HepG2 (cell line): ENCODE data around the gene PML. TPM values are rescaled to one million over a fixed set of nuclear protein-coding genes. Genes with fewer than 3 reads are reported as not detected.

ENCODE experiments used
- ATAC-seq: fragments of 200-7000 bp; cut with Tn5 transposase; 3 replicates; pipeline ENCODE4 v1.9.1; 2020; ENCODE audit warnings: mild to moderate bottlenecking, moderate library complexity
- BruUV-seq: library from RNA; stranded (reverse); fragments of 400-500 nt; replicated peaks from 2 replicates; lab custom pipeline; 2021; lab: Mats Ljungman, UMichigan
- CTCF ChIA-PET: fragments of 300-600 bp; formaldehyde crosslinking; extraction: SDS; loops from one replicate; lab custom pipeline; 2021; ENCODE audit warnings: low total read pairs, inconsistent platforms, low intra/inter-chr PET ratio; lab: Yijun Ruan, JAX
- POLR2A ChIA-PET: fragments of 350-600 bp; sonication (Branson Sonifier 250); formaldehyde crosslinking; loops from one replicate; lab custom pipeline; 2020; ENCODE audit warnings: antibody characterized with exemption, inconsistent platforms; lab: Yijun Ruan, JAX
- DNase-seq: peaks from one replicate; pipeline ENCODE4 v3.0.0-alpha.2; 2015; ENCODE audit warnings: low spot score
- FAIRE-seq: peaks from 3 replicates; lab custom pipeline; 2011; peaks lifted over from hg19 to GRCh38; lab: Jason Lieb, UNC
- H2AFZ ChIP-seq: one replicate; pipeline ENCODE4 v1.6.1; 2011; ENCODE audit warnings: low read length, inconsistent platforms
- H3K27ac ChIP-seq: fragments of 300-600 bp; 3 replicates; pipeline ENCODE4 v1.8.0; 2011; ENCODE audit warnings: mixed run types, mild to moderate bottlenecking, mixed read lengths, low read length, inconsistent platforms; ENCODE audit not compliant: insufficient read depth; ENCODE audit errors: extremely low read length
- H3K27me3 ChIP-seq, 2 experiments: fragments of 200-600 bp in 1 of 2; 2 replicates in 1 of 2; 3 replicates in 1 of 2; pipeline versions ENCODE4 v1.6.0 to v1.8.0; 2011; ENCODE audit warnings: low read length in 2 of 2, mild to moderate bottlenecking in 2 of 2, moderate library complexity in 2 of 2, inconsistent platforms in 1 of 2; ENCODE audit not compliant: insufficient read depth in 2 of 2, control insufficient read depth in 1 of 2
- H3K36me3 ChIP-seq, 2 experiments: fragments of 200-600 bp in 1 of 2; replicated peaks in 1 of 2; 2 replicates in 1 of 2; 3 replicates in 1 of 2; pipeline versions ENCODE4 v1.5.1 to v1.8.0; 2011; ENCODE audit warnings: low read length in 2 of 2, inconsistent platforms in 1 of 2; ENCODE audit not compliant: insufficient read depth in 2 of 2, control insufficient read depth in 1 of 2
- H3K4me1 ChIP-seq: 2 replicates; pipeline ENCODE4 v1.5.1; 2012; ENCODE audit warnings: low read length, inconsistent platforms; ENCODE audit not compliant: insufficient read depth
- H3K4me2 ChIP-seq: 2 replicates; pipeline ENCODE4 v1.6.0; 2011; ENCODE audit warnings: low read depth, low read length, inconsistent platforms
- H3K4me3 ChIP-seq, 3 experiments: fragments of 200-600 bp in 1 of 3; sonication (generic), shearing (Covaris generic) in 1 of 3; replicated peaks in 1 of 3; 2 replicates each; pipeline ENCODE4 v1.5.1; 2011 to 2016; ENCODE audit warnings: low read length in 3 of 3, inconsistent platforms in 2 of 3, low read depth in 2 of 3, mild to moderate bottlenecking in 2 of 3, control low read depth in 1 of 3, mixed read lengths in 1 of 3; ENCODE audit not compliant: insufficient read depth in 1 of 3
- H3K79me2 ChIP-seq: one replicate; pipeline ENCODE4 v1.6.1; 2011; ENCODE audit warnings: low read length, inconsistent platforms; ENCODE audit not compliant: insufficient read depth
- H3K9ac ChIP-seq: 2 replicates; pipeline ENCODE4 v1.6.0; 2011; ENCODE audit warnings: mild to moderate bottlenecking, low read depth, low read length, inconsistent platforms; ENCODE audit not compliant: insufficient read depth
- H3K9me3 ChIP-seq: 2 replicates; pipeline ENCODE4 v1.5.1; 2012; ENCODE audit warnings: mild to moderate bottlenecking, low read length
- H4K20me1 ChIP-seq: 2 replicates; pipeline ENCODE4 v1.6.0; 2011; ENCODE audit warnings: inconsistent platforms, mild to moderate bottlenecking, low read length, moderate library complexity; ENCODE audit not compliant: insufficient read depth
- CENPT ChIP-seq: sonication (generic); formaldehyde crosslinking; IDR thresholded peaks from 2 replicates; pipeline ENCODE4 v1.8.0; 2022; ENCODE audit warnings: low read depth, mild to moderate bottlenecking, moderate library complexity, missing genetic modification reagents
- EED ChIP-seq: sonication (generic); formaldehyde crosslinking; IDR thresholded peaks from 2 replicates; pipeline ENCODE4 v1.5.0; 2020; ENCODE audit warnings: mild to moderate bottlenecking, missing genetic modification reagents
- FOXP1 ChIP-seq, 2 experiments: fragments of 450-650 bp in 1 of 2; IDR thresholded peaks; 2 replicates each; pipeline ENCODE4 v1.6.1; 2017 to 2018; ENCODE audit warnings: antibody characterized with exemption in 1 of 2
- HDAC6 ChIP-seq: fragments of 200-600 bp; sonication (generic); IDR thresholded peaks from 2 replicates; pipeline ENCODE4 v1.7.0; 2017; ENCODE audit warnings: mild to moderate bottlenecking, antibody characterized with exemption, low read length, low read depth
- MED13 ChIP-seq: sonication (generic); formaldehyde crosslinking; IDR thresholded peaks from 2 replicates; pipeline ENCODE4 v1.5.0; 2020; ENCODE audit warnings: missing genetic modification reagents
- PHF8 ChIP-seq: sonication (generic); formaldehyde crosslinking; IDR thresholded peaks from 2 replicates; pipeline ENCODE4 v1.5.0; 2020; ENCODE audit warnings: missing genetic modification reagents
- ZNF333 ChIP-seq: sonication (generic); formaldehyde crosslinking; IDR thresholded peaks from 2 replicates; pipeline ENCODE4 v1.4.0; 2020; ENCODE audit warnings: mild to moderate bottlenecking, missing genetic modification reagents, borderline replicate concordance
- ZNF33A ChIP-seq: sonication (generic); formaldehyde crosslinking; IDR thresholded peaks from 2 replicates; pipeline ENCODE4 v1.5.1; 2020; ENCODE audit warnings: missing genetic modification reagents, mild to moderate bottlenecking, moderate library complexity, borderline replicate concordance
- ZNF468 ChIP-seq: sonication (generic); formaldehyde crosslinking; IDR thresholded peaks from 2 replicates; pipeline ENCODE4 v1.8.0; 2022; ENCODE audit warnings: mild to moderate bottlenecking, moderate library complexity, missing genetic modification reagents
- ZNF629 ChIP-seq: sonication (generic); formaldehyde crosslinking; conservative IDR thresholded peaks from 2 replicates; pipeline ENCODE4 v1.5.0; 2020; ENCODE audit warnings: missing genetic modification reagents
- ZNF710 ChIP-seq: sonication (generic); formaldehyde crosslinking; IDR thresholded peaks from 2 replicates; pipeline ENCODE4 v1.5.0; 2020; ENCODE audit warnings: mild to moderate bottlenecking, missing genetic modification reagents, borderline replicate concordance
- ZNF773 ChIP-seq: sonication (generic); formaldehyde crosslinking; IDR thresholded peaks from 2 replicates; pipeline ENCODE4 v1.4.0; 2020; ENCODE audit warnings: missing genetic modification reagents, borderline replicate concordance
- ZSCAN12 ChIP-seq: sonication (generic); formaldehyde crosslinking; IDR thresholded peaks from 2 replicates; pipeline ENCODE4 v1.9.0; 2021; ENCODE audit warnings: mild to moderate bottlenecking, missing genetic modification reagents
- WGBS: methylation state at CpG from one replicate; pipeline ENCODE4 v1.1.6; 2017; ENCODE audit warnings: low lambda C conversion rate; 5-methylcytosine and 5-hydroxymethylcytosine counted together
- in situ Hi-C: cut with HindIII; loops from 2 replicates; pipeline ENCODE4 v1.10.0; 2017; ENCODE audit warnings: low pct_unique_long_range_greater_than_20kb; ENCODE audit not compliant: extremely low pct_ligation_motif_present
- intact Hi-C: fragments of 100-400 bp; cut with micrococcal nuclease; formaldehyde crosslinking; loops from one replicate; pipeline ENCODE4 v1.10.0; 2022; ENCODE audit not compliant: unreplicated experiment
- polyA plus RNA-seq, 8 experiments: library from polyadenylated mRNA; depleted of rRNA in 3 of 8; stranded (reverse) in 7 of 8; unstranded in 1 of 8; fragments of >200 nt; fragmentation: Illumina TruSeq in 4 of 8; extraction: Trizol in 4 of 8; gene quantifications; 2 replicates each; pipeline versions ENCODE4 v1.2.1 to v1.2.3, GENCODE V29; 2011 to 2016; ENCODE audit warnings: low read depth in 4 of 8, missing spikeins in 1 of 8, mixed read lengths in 1 of 8; ENCODE audit not compliant: insufficient read depth in 1 of 8
- total RNA-seq, 5 experiments: library from RNA; depleted of rRNA; stranded (reverse); fragments of >200 nt; fragmentation: Illumina TruSeq; extraction: Trizol; gene quantifications; 2 replicates each; pipeline ENCODE4 v1.2.3, GENCODE V29; 2016; ENCODE audit warnings: low read depth in 1 of 5

Gene PML
- total and polyA plus RNA-seq, 2 of the 13 experiments (the other 11 are each of a cell fraction or from before 2014, with no cell fraction given): 2.9 to 3.9 TPM

- TF ChIP-seq EED (CRISPR knock-in tag) (no peak), ZNF710 (no peak), ZNF333 (CRISPR knock-in tag) (no peak), CENPT (no peak), ZNF33A (CRISPR knock-in tag) (no peak), ZSCAN12 (CRISPR knock-in tag) (no peak), HDAC6 (no peak), FOXP1 (IDR thresholded peaks at IDR 0.05) (no peak), FOXP1 (CRISPR knock-in tag; IDR thresholded peaks at IDR 0.05) (no peak), ZNF773 (no peak), PHF8 (CRISPR knock-in tag) (no peak), MED13 (CRISPR knock-in tag) (no peak)
These were observed 50.7 kb downstream of the PML start (continued) for GRCh38 chr15:74045184-74045583.

- CTCF ChIA-PET: no interaction called here
- no peak overlapping the region for H3K4me2 ChIP-seq
- no peak overlapping the region for H3K9ac ChIP-seq
- H2AFZ ChIP-seq: no peak overlapping the region
- no peak overlapping the region for H3K4me3 ChIP-seq
- no TSS peak for BruUV-seq
- no peaks in the 10 kb centered on the region for H3K9me3 ChIP-seq
- no peaks in the 10 kb centered on the region for H3K36me3 ChIP-seq
- in situ Hi-C loops: no loop called here
- DNase-seq (no peak), ATAC-seq (no peak), FAIRE-seq (no peak)
- WGBS: 28% methylated on average over 4 of the region's 7 CpGs
- POLR2A ChIA-PET: no interaction called here
- peaks cover 1 to 9% of the 10 kb centered on the region in 2 experiments; a peak in 2 of 5 replicates for H3K27me3 ChIP-seq
- H4K20me1 ChIP-seq: no peaks in the 10 kb centered on the region
- H3K79me2 ChIP-seq: no peaks in the 10 kb centered on the region
- intact Hi-C loops: no loop called here
- H3K27ac ChIP-seq: no peak overlapping the region
- TF ChIP-seq ZNF629 (CRISPR knock-in tag): peak; percentile 51; the same call in 1 of the 2 replicates
- no peak for TF ChIP-seq ZNF468
- H3K4me1 ChIP-seq: no peaks in the 10 kb centered on the region
These were observed 51.2 kb downstream of the PML start for GRCh38 chr15:74045636-74046274.
